ENCODE data around the gene GPR62. TPM values are rescaled to one million over a fixed set of nuclear protein-coding genes. Genes with fewer than 3 reads are reported as not detected.

The GPR62 gene
- total and polyA plus RNA-seq, 2 donors (not counting 3 experiments of a cell fraction or from before 2014, with no cell fraction given), result 0.04 to 0.15 TPM

DNA sequence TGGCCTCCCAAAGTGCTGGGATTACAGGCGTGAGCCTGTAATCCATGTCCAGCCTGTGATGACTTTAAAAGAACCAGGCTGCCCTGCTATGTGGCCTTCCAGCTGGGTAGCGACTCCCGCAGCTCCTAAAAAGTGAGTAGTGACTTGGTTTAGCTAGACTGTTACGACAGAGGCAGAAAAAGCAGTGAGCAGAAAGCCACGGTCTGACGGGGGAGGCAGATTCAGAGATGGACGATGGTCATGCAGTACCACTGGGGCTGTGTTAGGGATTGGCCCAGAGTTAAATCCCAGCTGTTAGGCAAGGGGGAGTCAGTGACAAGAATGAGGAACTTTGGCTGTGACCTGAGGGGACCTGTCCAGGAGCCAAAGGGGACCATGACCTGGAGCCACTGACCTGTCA, 43.6 kb downstream of the GPR62 start:
- Histone ChIP-seq H3K4me2 (ENCODE audit: insufficient read depth, low read length) (no peak overlapping the region), H3K27ac (ENCODE audit: insufficient read depth, low read depth, low read length) (no peak overlapping the region), H3K9me3 (replicated peaks; ENCODE audit: control insufficient read depth, insufficient read depth, low read length) (no peaks in the 10 kb centered on the region), H3K36me3 (ENCODE audit: control insufficient read depth in 2 of 2, extremely low read depth in 1 of 2, insufficient read depth in 2 of 2, low read length in 2 of 2) (peaks cover 9 to 10% of the 10 kb centered on the region in 2 experiments), H4K20me1 (replicated peaks; ENCODE audit: control insufficient read depth, extremely low read depth, insufficient read depth, low read length) (no peaks in the 10 kb centered on the region), H3K9me1 (replicated peaks; ENCODE audit: control insufficient read depth, extremely low read depth, insufficient read depth, low read length) (no peaks in the 10 kb centered on the region), H3K79me2 (ENCODE audit: control insufficient read depth, insufficient read depth, low read length) (peaks cover 19% of the 10 kb centered on the region), H3K4me3 (replicated peaks in 1 of 3; ENCODE audit: insufficient read depth in 1 of 3, low read depth in 1 of 3, low read length in 3 of 3) (no peak overlapping the region), H2AFZ (ENCODE audit: low read depth, low read length) (no peak overlapping the region), H3K4me1 (ENCODE audit: control insufficient read depth, extremely low read depth, insufficient read depth, low read length) (peaks cover 19% of the 10 kb centered on the region), H3K9ac (replicated peaks; ENCODE audit: extremely low read depth, insufficient read depth, low read length) (no peak overlapping the region), H3K27me3 (ENCODE audit: control insufficient read depth in 2 of 2, insufficient read depth in 2 of 2, low read length in 2 of 2) (no peaks in the 10 kb centered on the region)
- BruUV-seq (replicated peaks), result no TSS peak
- no peak for DNase-seq (ENCODE audit: low read depth, low spot score)
- no peak for TF ChIP-seq POLR2AphosphoS5 (IDR thresholded peaks at IDR 0.05; ENCODE audit: insufficient read depth, low read depth, low read length)
- no peak for TF ChIP-seq FOS (IDR thresholded peaks at IDR 0.05; ENCODE audit: borderline replicate concordance, insufficient read depth, low read length)
- TF ChIP-seq, protein P1, sequence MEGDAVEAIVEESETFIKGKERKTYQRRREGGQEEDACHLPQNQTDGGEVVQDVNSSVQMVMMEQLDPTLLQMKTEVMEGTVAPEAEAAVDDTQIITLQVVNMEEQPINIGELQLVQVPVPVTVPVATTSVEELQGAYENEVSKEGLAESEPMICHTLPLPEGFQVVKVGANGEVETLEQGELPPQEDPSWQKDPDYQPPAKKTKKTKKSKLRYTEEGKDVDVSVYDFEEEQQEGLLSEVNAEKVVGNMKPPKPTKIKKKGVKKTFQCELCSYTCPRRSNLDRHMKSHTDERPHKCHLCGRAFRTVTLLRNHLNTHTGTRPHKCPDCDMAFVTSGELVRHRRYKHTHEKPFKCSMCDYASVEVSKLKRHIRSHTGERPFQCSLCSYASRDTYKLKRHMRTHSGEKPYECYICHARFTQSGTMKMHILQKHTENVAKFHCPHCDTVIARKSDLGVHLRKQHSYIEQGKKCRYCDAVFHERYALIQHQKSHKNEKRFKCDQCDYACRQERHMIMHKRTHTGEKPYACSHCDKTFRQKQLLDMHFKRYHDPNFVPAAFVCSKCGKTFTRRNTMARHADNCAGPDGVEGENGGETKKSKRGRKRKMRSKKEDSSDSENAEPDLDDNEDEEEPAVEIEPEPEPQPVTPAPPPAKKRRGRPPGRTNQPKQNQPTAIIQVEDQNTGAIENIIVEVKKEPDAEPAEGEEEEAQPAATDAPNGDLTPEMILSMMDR (IDR thresholded peaks at IDR 0.05; ENCODE audit: extremely low read depth in 1 of 2, insufficient read depth in 1 of 2, low read depth in 1 of 2, low read length in 2 of 2), result no peak
- no peak for TF ChIP-seq EZH2 (IDR thresholded peaks at IDR 0.05; ENCODE audit: borderline replicate concordance, low read depth, low read length, severe bottlenecking)
- TF ChIP-seq, protein P2, sequence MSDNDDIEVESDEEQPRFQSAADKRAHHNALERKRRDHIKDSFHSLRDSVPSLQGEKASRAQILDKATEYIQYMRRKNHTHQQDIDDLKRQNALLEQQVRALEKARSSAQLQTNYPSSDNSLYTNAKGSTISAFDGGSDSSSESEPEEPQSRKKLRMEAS (IDR thresholded peaks at IDR 0.05; ENCODE audit: insufficient read depth, insufficient read length), result no peak
- CTCF ChIA-PET, result no interaction called here
- no peak for FAIRE-seq
- POLR2A ChIA-PET, result no interaction called here
- intact Hi-C loops (cut with micrococcal nuclease) (no loop called here), dilution Hi-C loops (cut with MboI; ENCODE audit: extremely low pct_ligation_motif_present, low sequenced_read_pairs) (loop anchor here (10.0 kb wide), 1 partner anchor 146 kb away; no protein-coding TSS in a partner anchor)

Data from endothelial cell of umbilical vein (primary cell).